ENCODE measurements around the gene SLC38A3. TPM values are rescaled to one million over a fixed set of nuclear protein-coding genes. Genes with fewer than 3 reads are reported as not detected.

Gene SLC38A3
- polyA plus RNA-seq, 1 donor: 2.0 TPM

DNA sequence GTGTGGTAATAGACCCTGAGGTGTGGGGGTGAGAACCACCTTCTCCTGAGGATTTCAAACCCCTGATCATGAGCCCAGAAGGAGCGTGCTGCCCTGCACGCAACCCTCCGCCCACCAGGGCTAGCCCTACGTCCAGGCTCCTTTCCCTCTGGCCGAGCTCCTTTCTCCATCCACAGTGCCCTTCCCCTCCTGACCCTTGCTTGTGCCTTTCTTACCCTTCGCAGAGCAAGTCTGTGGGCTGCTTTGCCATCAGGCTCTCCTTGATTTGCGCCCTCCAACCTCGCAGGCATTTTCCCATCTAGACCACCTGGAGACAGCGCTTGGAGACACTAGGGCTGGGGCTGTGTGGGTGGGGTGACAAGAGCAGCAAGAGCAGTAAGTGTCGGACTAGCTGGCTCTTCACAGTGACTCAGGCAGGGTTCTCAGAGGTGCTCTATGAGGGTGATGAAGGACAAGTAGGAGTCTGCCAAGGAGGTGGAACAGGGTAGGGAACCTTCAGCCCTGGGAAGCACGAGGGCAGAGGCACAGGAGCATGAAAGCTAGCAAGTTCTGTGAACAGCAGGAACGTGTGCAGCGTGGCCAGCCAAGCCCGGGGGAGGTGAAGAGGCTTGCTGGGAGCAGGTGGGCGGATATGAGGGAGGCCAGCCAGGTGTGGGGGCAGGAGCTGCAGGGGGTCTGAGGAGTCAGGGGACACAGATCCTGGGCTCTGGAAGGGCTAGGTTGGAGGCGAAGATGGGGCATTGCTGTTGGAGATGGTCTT, 2.5 kb upstream of the SLC38A3 start:
- no CpG with 5 or more reads among the region's 16 CpGs for WGBS (ENCODE audit: insufficient coverage, low lambda C conversion rate)
- peak overlapping the region; percentile 24 for H3K27ac ChIP-seq (ENCODE audit: low read length)
- H3K4me1 ChIP-seq (ENCODE audit: control insufficient read depth, insufficient read depth, low read length): peaks cover 19% of the 10 kb centered on the region
- H3K9me3 ChIP-seq (ENCODE audit: control insufficient read depth, low read depth, low read length): peaks cover 8% of the 10 kb centered on the region
- no peak overlapping the region for H3K4me3 ChIP-seq (ENCODE audit: low read length)
- no peaks in the 10 kb centered on the region for H3K36me3 ChIP-seq (ENCODE audit: control insufficient read depth, insufficient read depth, low read length)
- DNase-seq: no peak
- H3K27me3 ChIP-seq (ENCODE audit: control insufficient read depth, insufficient read depth, low read length): peaks cover 39% of the 10 kb centered on the region

DNA sequence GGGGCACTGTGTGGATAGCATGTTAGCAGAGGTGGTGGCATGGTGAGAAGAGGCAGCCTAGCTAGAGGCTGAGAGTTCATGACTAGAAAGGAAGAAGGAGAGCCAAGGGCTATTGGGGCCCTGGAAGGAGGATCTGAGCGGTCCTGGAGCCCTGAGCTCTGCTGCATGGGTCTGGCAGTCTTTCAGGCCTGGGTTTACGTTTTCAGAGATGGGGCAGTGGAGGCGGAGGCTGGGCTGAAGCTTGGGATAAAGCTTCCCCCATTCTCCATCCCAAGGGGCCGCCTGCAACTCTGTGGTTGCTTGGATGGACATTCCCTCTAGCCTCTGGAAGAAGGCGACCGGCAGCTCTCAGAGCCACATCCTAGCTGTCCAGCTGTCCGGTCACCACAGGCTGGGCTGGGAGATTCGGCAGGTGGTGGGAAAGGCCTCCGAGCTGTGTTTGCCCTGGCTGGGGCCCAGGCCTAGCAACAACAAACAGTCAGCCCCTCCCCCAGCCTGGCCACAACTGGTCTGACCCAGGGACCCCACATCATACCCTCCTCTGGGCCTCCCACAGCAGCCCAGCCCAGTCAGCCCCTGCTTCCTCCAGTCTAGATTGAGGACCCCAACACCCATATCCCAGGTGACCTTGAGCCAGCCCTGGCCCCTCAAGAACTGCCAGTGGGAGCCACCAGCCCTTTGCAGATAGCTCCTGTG, 1.8 kb upstream of the SLC38A3 start:
- Histone ChIP-seq H3K27ac (ENCODE audit: low read length) (no peak overlapping the region), H3K9me3 (ENCODE audit: control insufficient read depth, low read depth, low read length) (peaks cover 8% of the 10 kb centered on the region), H3K36me3 (ENCODE audit: control insufficient read depth, insufficient read depth, low read length) (no peaks in the 10 kb centered on the region), H3K4me1 (ENCODE audit: control insufficient read depth, insufficient read depth, low read length) (peaks cover 19% of the 10 kb centered on the region), H3K27me3 (ENCODE audit: control insufficient read depth, insufficient read depth, low read length) (peaks cover 39% of the 10 kb centered on the region), H3K4me3 (ENCODE audit: low read length) (no peak overlapping the region)
- no CpG with 5 or more reads among the region's 9 CpGs for WGBS (ENCODE audit: insufficient coverage, low lambda C conversion rate)
- DNase-seq: no peak

DNA sequence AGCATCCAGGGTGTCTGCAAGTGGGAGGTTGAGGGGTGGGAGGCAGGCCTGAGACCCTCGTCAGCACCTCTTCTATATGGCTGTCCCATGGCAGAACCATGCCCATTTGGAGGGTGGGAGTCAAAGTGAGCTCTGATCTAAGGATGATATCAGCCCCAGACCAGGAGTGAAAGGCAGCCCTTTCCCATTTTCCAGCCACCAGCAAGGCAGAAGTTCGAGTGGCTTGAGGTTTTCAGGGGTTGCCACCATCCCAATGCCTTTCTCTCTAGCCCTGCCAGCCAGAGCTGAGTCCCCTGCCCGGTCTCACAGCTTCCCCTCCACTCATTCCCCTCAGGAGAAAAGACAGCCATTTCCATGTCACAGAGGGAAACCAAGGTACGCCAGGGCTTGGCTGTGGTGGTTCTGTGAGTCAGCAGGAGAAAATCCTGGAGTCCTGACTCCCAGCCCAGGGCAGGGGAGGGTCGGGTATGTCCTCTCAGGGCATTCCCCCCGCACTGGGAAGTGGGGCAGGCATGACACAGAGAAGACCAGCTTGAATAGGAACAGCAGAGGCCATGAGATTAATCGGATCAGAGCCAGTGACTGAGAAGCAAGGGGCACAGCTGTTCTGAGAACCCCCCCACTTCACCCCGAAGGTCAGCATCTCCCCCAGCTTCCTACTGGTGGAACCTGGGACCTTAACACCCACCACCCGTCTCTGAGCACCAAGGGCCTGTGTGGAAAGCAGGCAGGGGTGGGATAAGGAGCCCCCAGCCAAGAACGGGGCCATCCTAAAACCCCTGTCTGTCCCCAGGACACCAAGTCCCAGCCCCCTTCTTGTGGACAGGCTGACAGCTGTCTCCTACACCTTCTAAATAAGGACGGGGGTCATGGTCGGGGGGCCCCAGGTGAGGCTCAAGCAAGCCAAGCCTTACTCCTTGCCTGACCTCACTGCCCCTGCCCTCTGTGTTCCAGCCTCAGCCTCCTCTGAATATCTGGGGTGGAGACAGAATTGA, 965 bp upstream of the SLC38A3 start:
- H3K36me3 ChIP-seq (ENCODE audit: control insufficient read depth, insufficient read depth, low read length): no peaks in the 10 kb centered on the region
- H3K4me1 ChIP-seq (ENCODE audit: control insufficient read depth, insufficient read depth, low read length): peaks cover 19% of the 10 kb centered on the region
- peaks cover 8% of the 10 kb centered on the region for H3K9me3 ChIP-seq (ENCODE audit: control insufficient read depth, low read depth, low read length)
- H3K27me3 ChIP-seq (ENCODE audit: control insufficient read depth, insufficient read depth, low read length): peaks cover 39% of the 10 kb centered on the region
- H3K27ac ChIP-seq (ENCODE audit: low read length): no peak overlapping the region
- no CpG with 5 or more reads among the region's 12 CpGs for WGBS (ENCODE audit: insufficient coverage, low lambda C conversion rate)
- DNase-seq: no peak
- no peak overlapping the region for H3K4me3 ChIP-seq (ENCODE audit: low read length)

DNA sequence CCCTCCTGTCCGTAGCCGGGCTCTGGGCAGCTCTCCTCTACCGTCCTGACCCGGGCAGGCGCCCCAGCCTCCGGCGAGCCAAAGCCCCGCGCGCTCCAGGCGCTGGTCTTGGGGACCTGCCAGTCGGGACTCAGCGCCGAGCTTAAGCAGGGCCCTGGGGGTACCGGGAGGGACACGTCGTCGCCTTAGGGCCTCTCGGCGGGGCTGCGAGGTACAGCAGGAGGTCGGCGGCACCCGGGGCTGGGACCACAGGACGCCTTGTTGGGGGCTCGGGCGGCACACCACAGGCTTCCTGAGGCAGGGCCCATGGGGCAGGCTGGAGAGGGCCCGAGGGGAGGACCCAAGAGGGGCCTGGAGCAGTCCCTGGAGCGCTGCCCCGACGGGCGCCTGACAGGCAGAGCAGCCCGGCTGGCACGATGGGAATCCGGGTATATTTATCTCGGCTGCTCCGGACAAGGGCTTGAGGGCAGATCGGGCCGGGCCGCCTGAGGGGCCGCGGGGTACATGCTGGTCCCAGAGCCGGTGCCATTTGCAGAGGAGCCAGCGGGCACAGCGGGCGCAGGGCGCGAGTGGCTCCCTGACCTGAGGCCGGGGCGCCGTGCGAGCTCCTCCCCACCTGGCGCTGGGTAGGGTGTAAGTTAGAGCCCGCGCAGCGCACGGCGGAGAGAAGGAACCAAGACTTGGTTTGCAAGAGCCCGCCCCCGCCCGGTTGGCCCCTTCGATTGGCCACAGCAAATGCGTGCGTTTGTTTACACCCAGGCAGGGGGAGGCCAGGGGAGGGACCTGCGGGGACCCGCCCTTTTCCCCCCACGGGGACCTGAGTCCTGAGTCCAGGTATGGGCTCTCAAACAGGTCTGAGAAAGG, 574 bp downstream of the SLC38A3 start:
- WGBS (ENCODE audit: insufficient coverage, low lambda C conversion rate): no CpG with 5 or more reads among the region's 67 CpGs
- Histone ChIP-seq H3K4me1 (ENCODE audit: control insufficient read depth, insufficient read depth, low read length) (peaks cover 28% of the 10 kb centered on the region), H3K36me3 (ENCODE audit: control insufficient read depth, insufficient read depth, low read length) (no peaks in the 10 kb centered on the region), H3K27me3 (ENCODE audit: control insufficient read depth, insufficient read depth, low read length) (peaks cover 39% of the 10 kb centered on the region), H3K27ac (ENCODE audit: low read length) (no peak overlapping the region), H3K9me3 (ENCODE audit: control insufficient read depth, low read depth, low read length) (peaks cover 8% of the 10 kb centered on the region), H3K4me3 (ENCODE audit: low read length) (peak overlapping the region; percentile 28)
- peak in 1 of 2 donors; percentile 61 for DNase-seq

DNA sequence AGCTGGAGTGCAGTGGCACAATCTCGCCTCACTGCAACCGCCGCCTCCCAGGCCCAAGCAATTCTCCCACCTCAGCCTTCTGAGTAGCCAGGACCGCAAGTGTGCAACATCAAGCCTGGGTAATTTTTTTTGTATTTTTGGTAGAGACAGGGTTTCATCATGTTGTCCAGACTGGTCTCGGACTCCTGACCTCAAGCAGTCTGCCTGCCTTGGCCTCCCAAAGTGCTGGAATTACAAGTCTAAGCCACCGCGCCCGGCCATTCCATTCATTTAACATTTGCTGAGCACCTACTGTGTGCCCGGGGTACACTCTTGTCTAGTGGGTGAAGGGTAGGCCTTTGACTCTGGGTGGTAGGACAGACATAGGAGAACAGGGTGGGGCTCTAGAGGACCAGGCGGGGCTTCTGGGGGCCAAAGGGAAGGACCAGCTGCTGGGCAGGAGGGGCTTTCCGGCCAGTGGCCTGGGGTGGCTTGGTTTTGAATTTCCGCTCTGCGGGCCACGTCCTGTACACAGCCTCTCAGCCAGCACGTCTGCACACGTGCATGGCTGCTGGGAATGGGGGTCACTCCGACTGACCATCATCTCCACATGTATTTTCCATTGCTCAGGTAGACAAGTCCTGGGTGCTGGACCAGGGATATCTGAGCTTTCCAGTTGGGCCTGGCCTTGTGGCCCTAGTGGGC, 2.4 kb downstream of the SLC38A3 start:
- H3K27ac ChIP-seq (ENCODE audit: low read length): no peak overlapping the region
- H3K36me3 ChIP-seq (ENCODE audit: control insufficient read depth, insufficient read depth, low read length): no peaks in the 10 kb centered on the region
- H3K27me3 ChIP-seq (ENCODE audit: control insufficient read depth, insufficient read depth, low read length): peaks cover 39% of the 10 kb centered on the region
- peaks cover 39% of the 10 kb centered on the region for H3K4me1 ChIP-seq (ENCODE audit: control insufficient read depth, insufficient read depth, low read length)
- H3K9me3 ChIP-seq (ENCODE audit: control insufficient read depth, low read depth, low read length): peaks cover 8% of the 10 kb centered on the region
- DNase-seq: no peak
- H3K4me3 ChIP-seq (ENCODE audit: low read length): no peak overlapping the region
- WGBS (ENCODE audit: insufficient coverage, low lambda C conversion rate): 100% methylated on average over 1 of the region's 17 CpGs

DNA sequence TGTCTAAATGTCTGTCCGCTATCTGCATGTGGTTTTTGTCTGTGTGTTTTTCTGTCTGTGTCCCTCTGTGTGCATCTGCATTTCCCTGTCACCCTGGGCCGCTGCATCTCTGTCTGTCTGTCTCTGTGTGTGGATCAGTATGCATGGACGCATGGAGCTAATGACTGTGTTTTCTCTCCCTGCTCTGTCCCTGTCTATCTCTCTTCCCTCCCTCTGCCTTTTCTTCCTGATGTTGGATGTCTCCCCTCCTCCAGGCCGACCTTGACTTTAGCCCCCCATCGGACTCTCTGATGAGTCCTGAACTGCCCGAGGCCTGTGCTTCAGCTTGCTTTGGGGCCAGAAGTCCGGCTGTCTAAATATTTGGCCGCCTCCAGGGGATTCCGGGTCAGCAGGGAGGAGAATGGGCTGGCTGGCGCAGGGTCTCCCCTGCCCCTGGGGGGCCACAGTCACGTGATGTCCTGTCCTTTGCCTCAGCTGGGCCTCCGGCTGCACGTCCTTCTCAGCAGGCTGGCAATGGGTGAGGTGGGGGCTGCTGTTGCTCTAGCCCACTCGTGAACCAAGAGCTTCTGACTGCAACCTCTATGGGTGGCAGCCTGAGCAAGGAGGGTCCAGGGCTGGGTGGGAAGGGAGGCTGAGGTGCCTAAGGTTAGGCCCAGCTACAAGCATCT, 3.7 kb downstream of the SLC38A3 start:
- DNase-seq: no peak
- Histone ChIP-seq H3K36me3 (ENCODE audit: control insufficient read depth, insufficient read depth, low read length) (no peaks in the 10 kb centered on the region), H3K9me3 (ENCODE audit: control insufficient read depth, low read depth, low read length) (peaks cover 8% of the 10 kb centered on the region), H3K27ac (ENCODE audit: low read length) (no peak overlapping the region), H3K27me3 (ENCODE audit: control insufficient read depth, insufficient read depth, low read length) (peaks cover 30% of the 10 kb centered on the region), H3K4me1 (ENCODE audit: control insufficient read depth, insufficient read depth, low read length) (peaks cover 39% of the 10 kb centered on the region), H3K4me3 (ENCODE audit: low read length) (no peak overlapping the region)
- WGBS (ENCODE audit: insufficient coverage, low lambda C conversion rate): 100% methylated on average over 2 of the region's 14 CpGs

DNA sequence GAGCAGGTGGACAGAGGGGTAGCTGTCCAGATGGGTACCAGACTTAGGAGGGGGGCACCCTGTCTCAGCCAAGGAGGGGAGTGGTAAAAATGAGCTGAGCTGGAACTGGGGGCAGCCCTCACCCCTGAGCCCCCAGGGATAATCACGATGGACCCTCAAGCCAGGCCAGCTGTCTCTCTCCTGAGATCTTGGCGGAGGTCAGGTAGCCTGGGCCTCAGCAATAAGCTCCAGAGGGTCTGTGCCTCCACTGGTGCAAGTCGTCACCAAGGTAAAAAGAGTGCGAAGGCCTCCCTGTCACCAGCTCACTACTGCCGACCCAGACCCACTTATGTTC, 5.1 kb downstream of the SLC38A3 start:
- no CpG with 5 or more reads among the region's 5 CpGs for WGBS (ENCODE audit: insufficient coverage, low lambda C conversion rate)
- DNase-seq: no peak
- Histone ChIP-seq H3K27me3 (ENCODE audit: control insufficient read depth, insufficient read depth, low read length) (peaks cover 18% of the 10 kb centered on the region), H3K4me1 (ENCODE audit: control insufficient read depth, insufficient read depth, low read length) (peaks cover 34% of the 10 kb centered on the region), H3K9me3 (ENCODE audit: control insufficient read depth, low read depth, low read length) (peaks cover 7% of the 10 kb centered on the region), H3K36me3 (ENCODE audit: control insufficient read depth, insufficient read depth, low read length) (no peaks in the 10 kb centered on the region), H3K4me3 (ENCODE audit: low read length) (no peak overlapping the region), H3K27ac (ENCODE audit: low read length) (peak overlapping the region; percentile 39)

DNA sequence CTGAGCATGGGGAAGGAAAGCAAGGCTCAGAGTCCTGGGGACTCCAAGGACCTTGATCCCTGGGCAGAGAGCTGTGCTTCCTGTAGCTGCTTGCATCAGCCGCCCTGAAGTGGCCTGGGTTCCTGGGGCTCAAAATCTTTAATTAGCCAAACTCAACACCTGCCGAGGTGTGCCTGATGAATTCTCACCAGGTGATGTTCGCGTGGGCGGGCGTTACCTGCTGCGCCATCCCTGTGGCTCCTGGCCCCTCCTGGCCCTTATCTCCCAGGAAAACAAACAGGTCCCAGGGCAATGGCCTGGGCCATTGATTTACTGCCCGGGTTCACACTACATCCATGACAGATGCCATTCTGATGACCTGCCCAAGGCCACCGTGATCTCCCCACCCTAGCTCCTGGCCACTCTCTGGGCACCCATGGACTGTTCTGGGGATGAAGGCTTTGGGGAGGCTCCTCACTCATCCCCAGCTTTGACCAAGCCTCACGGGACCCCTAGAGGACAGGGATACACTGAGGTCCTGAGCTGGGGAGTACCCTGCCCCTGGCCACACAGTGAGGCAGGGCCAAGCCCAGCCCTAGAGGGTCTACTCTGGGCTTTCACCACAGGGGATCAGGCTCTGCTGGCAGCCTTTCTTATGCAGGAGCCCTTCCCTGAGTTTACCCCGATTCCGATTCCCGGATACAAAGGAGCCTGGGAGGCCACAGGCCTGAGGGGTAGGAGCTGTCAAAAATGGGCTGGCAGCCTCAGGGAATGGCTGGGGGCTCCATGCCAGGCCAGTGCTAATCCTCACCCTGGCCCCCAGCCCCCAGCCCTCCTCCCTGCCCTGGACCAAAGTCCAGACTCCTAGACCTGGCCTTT, 5.7 kb downstream of the SLC38A3 start:
- Histone ChIP-seq H3K4me3 (ENCODE audit: low read length) (no peak overlapping the region), H3K27ac (ENCODE audit: low read length) (peak overlapping the region; percentile 39), H3K27me3 (ENCODE audit: control insufficient read depth, insufficient read depth, low read length) (peaks cover 12% of the 10 kb centered on the region), H3K9me3 (ENCODE audit: control insufficient read depth, low read depth, low read length) (peaks cover 1% of the 10 kb centered on the region), H3K4me1 (ENCODE audit: control insufficient read depth, insufficient read depth, low read length) (peaks cover 28% of the 10 kb centered on the region), H3K36me3 (ENCODE audit: control insufficient read depth, insufficient read depth, low read length) (no peaks in the 10 kb centered on the region)
- DNase-seq: peak; percentile 74 to 89
- no CpG with 5 or more reads among the region's 13 CpGs for WGBS (ENCODE audit: insufficient coverage, low lambda C conversion rate)
